ENCODE results near the gene CBY2. TPM values are rescaled to one million over a fixed set of nuclear protein-coding genes. Genes with fewer than 3 reads are reported as not detected.

Gene CBY2
- total RNA-seq, 4 donors from 2014 or later, result not detected

GRCh38 chr13:45702869-45703391, 810 bp downstream of the CBY2 start:
- no peaks in the 10 kb centered on the region for H3K27me3 ChIP-seq
- no peak overlapping the region for H3K27ac ChIP-seq
- no peak for DNase-seq
- no peaks in the 10 kb centered on the region for H3K36me3 ChIP-seq
- no peaks in the 10 kb centered on the region for H3K4me1 ChIP-seq
- H3K9me3 ChIP-seq, result no peaks in the 10 kb centered on the region
- no peak for TF ChIP-seq POLR2A (IDR thresholded peaks at IDR 0.05)
- TF ChIP-seq, protein P1, sequence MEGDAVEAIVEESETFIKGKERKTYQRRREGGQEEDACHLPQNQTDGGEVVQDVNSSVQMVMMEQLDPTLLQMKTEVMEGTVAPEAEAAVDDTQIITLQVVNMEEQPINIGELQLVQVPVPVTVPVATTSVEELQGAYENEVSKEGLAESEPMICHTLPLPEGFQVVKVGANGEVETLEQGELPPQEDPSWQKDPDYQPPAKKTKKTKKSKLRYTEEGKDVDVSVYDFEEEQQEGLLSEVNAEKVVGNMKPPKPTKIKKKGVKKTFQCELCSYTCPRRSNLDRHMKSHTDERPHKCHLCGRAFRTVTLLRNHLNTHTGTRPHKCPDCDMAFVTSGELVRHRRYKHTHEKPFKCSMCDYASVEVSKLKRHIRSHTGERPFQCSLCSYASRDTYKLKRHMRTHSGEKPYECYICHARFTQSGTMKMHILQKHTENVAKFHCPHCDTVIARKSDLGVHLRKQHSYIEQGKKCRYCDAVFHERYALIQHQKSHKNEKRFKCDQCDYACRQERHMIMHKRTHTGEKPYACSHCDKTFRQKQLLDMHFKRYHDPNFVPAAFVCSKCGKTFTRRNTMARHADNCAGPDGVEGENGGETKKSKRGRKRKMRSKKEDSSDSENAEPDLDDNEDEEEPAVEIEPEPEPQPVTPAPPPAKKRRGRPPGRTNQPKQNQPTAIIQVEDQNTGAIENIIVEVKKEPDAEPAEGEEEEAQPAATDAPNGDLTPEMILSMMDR (IDR thresholded peaks at IDR 0.05), result no peak
- no peak overlapping the region for H3K4me3 ChIP-seq
- intact Hi-C loops (cut with DNase I; ENCODE audit: low total_unique reads), result no loop called here

DNA sequence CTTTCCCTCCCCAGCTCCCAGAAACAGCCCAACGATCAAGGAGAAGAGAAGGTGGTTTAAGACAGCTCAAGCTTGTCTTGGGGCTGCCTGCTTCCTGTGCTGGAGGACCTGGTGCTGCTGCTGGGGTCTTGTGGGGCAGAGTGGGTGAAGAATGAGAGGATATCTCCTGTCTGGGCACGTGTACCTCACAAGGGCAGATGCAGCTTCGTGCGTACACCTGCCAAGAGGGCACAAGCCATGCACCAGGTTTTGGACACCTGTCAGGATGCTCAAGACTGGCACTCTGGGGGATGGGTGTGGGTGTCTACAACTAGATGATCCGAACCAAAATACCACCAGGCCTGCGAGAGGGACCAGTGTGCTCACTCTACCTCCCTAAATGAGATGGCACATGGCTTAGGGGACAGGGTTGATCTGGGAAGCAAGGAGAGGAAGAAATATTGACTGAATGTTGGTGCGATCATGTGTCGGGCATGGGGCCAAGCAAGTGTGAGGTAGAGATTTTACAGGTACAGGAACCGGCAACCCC, 2.2 kb downstream of the CBY2 start:
- no peak overlapping the region for H3K27ac ChIP-seq
- H3K9me3 ChIP-seq, result no peaks in the 10 kb centered on the region
- no peak for DNase-seq
- H3K4me3 ChIP-seq, result no peak overlapping the region
- H3K36me3 ChIP-seq, result no peaks in the 10 kb centered on the region
- intact Hi-C loops (cut with DNase I; ENCODE audit: low total_unique reads), result no loop called here
- no peaks in the 10 kb centered on the region for H3K27me3 ChIP-seq
- TF ChIP-seq, protein P1 (IDR thresholded peaks at IDR 0.05), result no peak
- TF ChIP-seq POLR2A (IDR thresholded peaks at IDR 0.05), result no peak
- H3K4me1 ChIP-seq, result no peaks in the 10 kb centered on the region

GRCh38 chr13:45704854-45705695, 3.0 kb downstream of the CBY2 start:
- H3K4me1 ChIP-seq, result no peaks in the 10 kb centered on the region
- DNase-seq, result no peak
- H3K36me3 ChIP-seq, result no peaks in the 10 kb centered on the region
- no peaks in the 10 kb centered on the region for H3K9me3 ChIP-seq
- TF ChIP-seq, protein P1 (IDR thresholded peaks at IDR 0.05), result no peak
- no peak for TF ChIP-seq POLR2A (IDR thresholded peaks at IDR 0.05)
- no peaks in the 10 kb centered on the region for H3K27me3 ChIP-seq
- no peak overlapping the region for H3K4me3 ChIP-seq
- intact Hi-C loops (cut with DNase I; ENCODE audit: low total_unique reads), result no loop called here
- H3K27ac ChIP-seq, result no peak overlapping the region

- Histone ChIP-seq H3K9me3 (no peaks in the 10 kb centered on the region), H3K4me1 (no peaks in the 10 kb centered on the region), H3K27ac (no peak overlapping the region), H3K4me3 (no peak overlapping the region), H3K27me3 (no peaks in the 10 kb centered on the region), H3K36me3 (no peaks in the 10 kb centered on the region)
- no peak for DNase-seq
- TF ChIP-seq POLR2A (IDR thresholded peaks at IDR 0.05), result no peak
- TF ChIP-seq, protein P1 (IDR thresholded peaks at IDR 0.05), result no peak
- intact Hi-C loops (cut with DNase I; ENCODE audit: low total_unique reads), result no loop called here
Measured at GRCh38 chr13:45705918-45706317, 3.8 kb downstream of the CBY2 start.

GRCh38 chr13:45707516-45708100, 5.5 kb downstream of the CBY2 start:
- no peak for DNase-seq
- no peaks in the 10 kb centered on the region for H3K9me3 ChIP-seq
- intact Hi-C loops (cut with DNase I; ENCODE audit: low total_unique reads), result no loop called here
- TF ChIP-seq, protein P1 (IDR thresholded peaks at IDR 0.05), result no peak
- TF ChIP-seq POLR2A (IDR thresholded peaks at IDR 0.05), result no peak
- H3K27me3 ChIP-seq, result no peaks in the 10 kb centered on the region
- H3K36me3 ChIP-seq, result no peaks in the 10 kb centered on the region
- H3K27ac ChIP-seq, result no peak overlapping the region
- H3K4me1 ChIP-seq, result no peaks in the 10 kb centered on the region
- no peak overlapping the region for H3K4me3 ChIP-seq
